ENCODE results near the gene P2RY8.

The P2RY8 gene

DNA sequence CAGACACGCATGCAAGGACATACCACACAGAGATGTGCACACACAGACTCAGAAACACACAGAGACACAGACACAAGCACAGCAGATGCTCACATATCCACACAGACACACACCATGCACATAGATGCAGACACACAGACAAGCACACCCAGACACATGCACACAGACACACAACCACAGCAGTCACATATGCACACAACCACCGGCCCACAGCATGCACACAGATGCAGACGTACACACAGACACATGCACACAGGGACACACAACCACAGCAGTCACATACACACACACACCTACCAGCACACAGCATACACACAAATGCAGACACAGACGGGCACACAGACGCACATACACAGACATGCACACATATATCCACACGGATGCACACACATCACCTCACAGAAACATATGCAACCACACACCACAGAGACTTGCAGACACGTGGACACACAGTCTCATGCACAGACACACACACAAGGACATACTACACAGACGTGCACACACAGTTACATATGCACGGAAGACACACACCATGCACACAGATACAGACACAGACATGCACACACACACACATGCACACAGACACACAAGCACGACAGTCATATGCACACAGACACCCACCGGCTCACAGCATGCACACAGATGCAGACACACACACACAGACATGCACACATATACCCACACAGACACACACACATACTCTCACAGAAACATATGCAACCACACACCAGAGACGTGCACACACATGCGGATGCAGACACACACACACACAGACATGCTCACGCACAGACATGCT is 119.8 kb downstream of the P2RY8 start:
- H2AFZ ChIP-seq: no peak overlapping the region
- no peak overlapping the region for H3K27ac ChIP-seq
- no peaks in the 10 kb centered on the region for H3K27me3 ChIP-seq (ENCODE audit: control insufficient read depth, insufficient read depth, low read length)
- H3K4me2 ChIP-seq (ENCODE audit: low read length): no peak overlapping the region
- H3K4me3 ChIP-seq (ENCODE audit: low read depth, low read length): no peak overlapping the region
- TF ChIP-seq, protein P1, sequence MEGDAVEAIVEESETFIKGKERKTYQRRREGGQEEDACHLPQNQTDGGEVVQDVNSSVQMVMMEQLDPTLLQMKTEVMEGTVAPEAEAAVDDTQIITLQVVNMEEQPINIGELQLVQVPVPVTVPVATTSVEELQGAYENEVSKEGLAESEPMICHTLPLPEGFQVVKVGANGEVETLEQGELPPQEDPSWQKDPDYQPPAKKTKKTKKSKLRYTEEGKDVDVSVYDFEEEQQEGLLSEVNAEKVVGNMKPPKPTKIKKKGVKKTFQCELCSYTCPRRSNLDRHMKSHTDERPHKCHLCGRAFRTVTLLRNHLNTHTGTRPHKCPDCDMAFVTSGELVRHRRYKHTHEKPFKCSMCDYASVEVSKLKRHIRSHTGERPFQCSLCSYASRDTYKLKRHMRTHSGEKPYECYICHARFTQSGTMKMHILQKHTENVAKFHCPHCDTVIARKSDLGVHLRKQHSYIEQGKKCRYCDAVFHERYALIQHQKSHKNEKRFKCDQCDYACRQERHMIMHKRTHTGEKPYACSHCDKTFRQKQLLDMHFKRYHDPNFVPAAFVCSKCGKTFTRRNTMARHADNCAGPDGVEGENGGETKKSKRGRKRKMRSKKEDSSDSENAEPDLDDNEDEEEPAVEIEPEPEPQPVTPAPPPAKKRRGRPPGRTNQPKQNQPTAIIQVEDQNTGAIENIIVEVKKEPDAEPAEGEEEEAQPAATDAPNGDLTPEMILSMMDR (IDR thresholded peaks at IDR 0.05): no peak
- no peak overlapping the region for H3K9ac ChIP-seq
- H3K36me3 ChIP-seq (ENCODE audit: control insufficient read depth, insufficient read depth, low read length): no peaks in the 10 kb centered on the region
- H3K79me2 ChIP-seq: no peaks in the 10 kb centered on the region
- no peaks in the 10 kb centered on the region for H3K4me1 ChIP-seq
- H3K9me3 ChIP-seq (ENCODE audit: control insufficient read depth, low read length): no peaks in the 10 kb centered on the region

- no peak overlapping the region for H2AFZ ChIP-seq
- no peak overlapping the region for H3K9ac ChIP-seq
- no peaks in the 10 kb centered on the region for H3K36me3 ChIP-seq (ENCODE audit: control insufficient read depth, insufficient read depth, low read length)
- no peaks in the 10 kb centered on the region for H3K4me1 ChIP-seq
- H3K9me3 ChIP-seq (ENCODE audit: control insufficient read depth, low read length): no peaks in the 10 kb centered on the region
- no peaks in the 10 kb centered on the region for H3K79me2 ChIP-seq
- TF ChIP-seq, protein P1 (IDR thresholded peaks at IDR 0.05): no peak
- no peak overlapping the region for H3K4me3 ChIP-seq (ENCODE audit: low read depth, low read length)
- H3K4me2 ChIP-seq (ENCODE audit: low read length): no peak overlapping the region
- no peak overlapping the region for H3K27ac ChIP-seq
- H3K27me3 ChIP-seq (ENCODE audit: control insufficient read depth, insufficient read depth, low read length): no peaks in the 10 kb centered on the region
Observed at GRCh38 chrX:1416327-1416784, 120.6 kb downstream of the P2RY8 start.

Data from parathyroid adenoma (tissue), 2 donors.